ENCODE measurements around the gene PCBP3.

DNA sequence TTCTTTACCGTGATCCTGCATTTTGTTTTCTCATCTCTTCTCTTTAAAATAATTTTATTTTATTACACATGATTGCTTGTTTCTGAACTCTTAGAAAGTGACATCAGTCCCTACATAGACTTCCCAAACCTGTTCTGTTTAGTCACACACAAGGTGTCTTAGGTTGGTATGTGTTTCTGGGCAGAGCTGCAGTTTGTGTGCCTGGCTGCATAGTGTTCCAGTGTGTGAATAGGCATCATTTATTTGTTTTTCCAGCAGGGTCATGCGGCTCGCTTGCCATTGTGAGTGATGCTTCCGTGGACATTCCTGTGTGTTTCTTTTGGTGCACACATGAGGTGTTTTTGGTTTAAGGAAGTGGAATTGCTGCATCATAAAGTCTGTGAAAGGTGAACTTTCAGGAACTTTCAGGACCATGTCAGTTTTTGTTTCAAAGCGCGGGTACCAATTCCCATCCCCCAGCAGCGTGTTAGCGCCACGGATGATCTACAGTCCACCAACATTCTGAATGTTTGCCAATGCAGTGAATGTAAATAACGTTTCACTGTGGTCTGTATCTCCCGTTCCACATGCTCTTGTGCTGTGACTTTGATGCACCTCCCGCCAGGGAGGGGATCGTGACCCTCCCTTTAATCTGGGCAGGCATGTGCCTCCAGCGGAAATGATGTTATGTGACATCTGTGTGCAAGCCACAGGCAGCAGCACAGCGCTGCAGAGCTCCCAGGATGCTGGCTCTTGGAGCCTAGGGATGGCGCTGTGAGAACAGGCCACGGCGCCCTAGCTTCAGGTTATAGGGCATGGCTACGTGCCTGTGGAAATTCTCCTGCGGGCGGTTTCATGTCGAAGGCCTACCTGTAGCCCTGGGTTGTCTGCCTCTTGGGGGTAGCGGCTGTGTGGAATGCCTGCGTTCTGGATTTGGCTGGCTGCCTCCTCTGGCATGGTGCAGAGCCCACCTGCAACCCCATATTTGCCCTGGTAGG, 193.5 kb downstream of the PCBP3 start:
- TF ChIP-seq, protein P1, sequence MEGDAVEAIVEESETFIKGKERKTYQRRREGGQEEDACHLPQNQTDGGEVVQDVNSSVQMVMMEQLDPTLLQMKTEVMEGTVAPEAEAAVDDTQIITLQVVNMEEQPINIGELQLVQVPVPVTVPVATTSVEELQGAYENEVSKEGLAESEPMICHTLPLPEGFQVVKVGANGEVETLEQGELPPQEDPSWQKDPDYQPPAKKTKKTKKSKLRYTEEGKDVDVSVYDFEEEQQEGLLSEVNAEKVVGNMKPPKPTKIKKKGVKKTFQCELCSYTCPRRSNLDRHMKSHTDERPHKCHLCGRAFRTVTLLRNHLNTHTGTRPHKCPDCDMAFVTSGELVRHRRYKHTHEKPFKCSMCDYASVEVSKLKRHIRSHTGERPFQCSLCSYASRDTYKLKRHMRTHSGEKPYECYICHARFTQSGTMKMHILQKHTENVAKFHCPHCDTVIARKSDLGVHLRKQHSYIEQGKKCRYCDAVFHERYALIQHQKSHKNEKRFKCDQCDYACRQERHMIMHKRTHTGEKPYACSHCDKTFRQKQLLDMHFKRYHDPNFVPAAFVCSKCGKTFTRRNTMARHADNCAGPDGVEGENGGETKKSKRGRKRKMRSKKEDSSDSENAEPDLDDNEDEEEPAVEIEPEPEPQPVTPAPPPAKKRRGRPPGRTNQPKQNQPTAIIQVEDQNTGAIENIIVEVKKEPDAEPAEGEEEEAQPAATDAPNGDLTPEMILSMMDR (IDR thresholded peaks at IDR 0.05): no peak
- no peak for TF ChIP-seq POLR2A (IDR thresholded peaks at IDR 0.05)

Measured in lower leg skin (tissue), 3 donors.